GM12878 (cell line): ENCODE data around the gene CPNE4. TPM values are rescaled to one million over a fixed set of nuclear protein-coding genes. Genes with fewer than 3 reads are reported as not detected.

Experiments
- ATAC-seq: fragments of 200-7000 bp; cut with Tn5 transposase; 3 replicates; pipeline ENCODE4 v1.9.1; 2020; ENCODE audit warnings: mild to moderate bottlenecking, moderate library complexity
- BruUV-seq: library from RNA; stranded (reverse); fragments of 400-500 nt; replicated peaks from 2 replicates; lab custom pipeline; 2021; lab: Mats Ljungman, UMichigan
- CTCF ChIA-PET: fragments of 300-600 bp; sonication (Branson Sonifier 250); formaldehyde crosslinking; extraction: SDS; loops from one replicate; lab custom pipeline; 2021; ENCODE audit warnings: inconsistent platforms; lab: Yijun Ruan, JAX
- POLR2A ChIA-PET: fragments of 350-600 bp; formaldehyde crosslinking; extraction: SDS; loops from one replicate; lab custom pipeline; 2021; ENCODE audit warnings: inconsistent platforms; lab: Charles Lee
- RAD21 ChIA-PET: fragments of 300-600 bp; sonication (Branson Sonifier 250); formaldehyde crosslinking; loops from one replicate; lab custom pipeline; 2023; ENCODE audit warnings: antibody characterized with exemption; ENCODE audit not compliant: unreplicated experiment; lab: Charles Lee
- SMC1A ChIA-PET: fragments of 300-600 bp; sonication (Branson Sonifier 250); formaldehyde crosslinking; loops from one replicate; lab custom pipeline; 2023; ENCODE audit not compliant: unreplicated experiment, uncharacterized antibody; lab: Charles Lee
- DNase-seq: peaks from one replicate; pipeline ENCODE4 v3.0.0-alpha.2; 2011; ENCODE audit warnings: low read depth, low spot score
- FAIRE-seq: peaks from 3 replicates; lab custom pipeline; 2011; peaks lifted over from hg19 to GRCh38; lab: Jason Lieb, UNC
- H2AFZ ChIP-seq: 2 replicates; pipeline ENCODE4 v1.6.0; 2011; ENCODE audit warnings: low read depth, low read length, control low read depth; ENCODE audit not compliant: control insufficient read depth
- H3K27ac ChIP-seq: 2 replicates; pipeline ENCODE4 v1.5.1; 2011; ENCODE audit warnings: control low read depth; ENCODE audit not compliant: control insufficient read depth, insufficient read depth
- H3K27me3 ChIP-seq, 2 experiments: replicated peaks in 1 of 2; 2 replicates each; pipeline versions ENCODE4 v1.6.0 to v1.6.1; 2011; ENCODE audit warnings: low read length in 1 of 2; ENCODE audit not compliant: control insufficient read depth in 2 of 2, insufficient read depth in 2 of 2
- H3K36me3 ChIP-seq, 2 experiments: 2 replicates each; pipeline ENCODE4 v1.5.1; 2011; ENCODE audit warnings: low read length in 1 of 2; ENCODE audit not compliant: control insufficient read depth in 2 of 2, insufficient read depth in 2 of 2
- H3K4me1 ChIP-seq: 2 replicates; pipeline ENCODE4 v1.6.1; 2011; ENCODE audit warnings: mild to moderate bottlenecking, low read length, moderate library complexity, mixed read lengths; ENCODE audit not compliant: control insufficient read depth, insufficient read depth
- H3K4me2 ChIP-seq: 2 replicates; pipeline ENCODE4 v1.6.0; 2011; ENCODE audit warnings: control low read depth; ENCODE audit not compliant: control insufficient read depth, insufficient read depth
- H3K4me3 ChIP-seq: fragments of 200-600 bp; sonication (generic); 2 replicates; pipeline ENCODE4 v1.5.1; 2016
- H3K79me2 ChIP-seq: 2 replicates; pipeline ENCODE4 v1.6.0; 2011; ENCODE audit warnings: low read length; ENCODE audit not compliant: control insufficient read depth, insufficient read depth
- H3K9ac ChIP-seq: 2 replicates; pipeline ENCODE4 v1.8.0; 2011; ENCODE audit warnings: low read length, control low read depth, mixed read lengths; ENCODE audit not compliant: control insufficient read depth, insufficient read depth
- H3K9me3 ChIP-seq: replicated peaks from 3 replicates; pipeline ENCODE4 v1.5.1; 2011; ENCODE audit warnings: mild to moderate bottlenecking, low read length; ENCODE audit not compliant: control insufficient read depth, insufficient read depth
- H4K20me1 ChIP-seq: 2 replicates; pipeline ENCODE4 v1.6.0; 2011; ENCODE audit not compliant: control insufficient read depth, insufficient read depth
- CEBPB ChIP-seq, 2 experiments: fragments of 150-350 bp in 1 of 2; IDR thresholded peaks; 2 replicates each; pipeline ENCODE4 v1.6.1; 2012 to 2014; ENCODE audit warnings: low read depth in 2 of 2, low read length in 2 of 2, borderline replicate concordance in 1 of 2, inconsistent platforms in 1 of 2
- CREB1 ChIP-seq: IDR thresholded peaks from 2 replicates; pipeline ENCODE4 v1.6.1; 2012; ENCODE audit warnings: low read depth, mild to moderate bottlenecking, inconsistent platforms
- CUX1 ChIP-seq: IDR thresholded peaks from 2 replicates; pipeline ENCODE4 v1.6.1; 2012; ENCODE audit warnings: improper control_type of control experiment, low read depth, low read length; ENCODE audit not compliant: insufficient replicate concordance
- E2F4 ChIP-seq: IDR thresholded peaks from 2 replicates; pipeline ENCODE4 v1.6.1; 2012; ENCODE audit warnings: low read depth, low read length, improper control_type of control experiment
- EZH2 ChIP-seq: IDR thresholded peaks from 2 replicates; pipeline ENCODE4 v1.6.1; 2012; ENCODE audit warnings: low read depth, mild to moderate bottlenecking, control low read depth, inconsistent platforms, low read length, borderline replicate concordance; ENCODE audit not compliant: control insufficient read depth
- FOS ChIP-seq: IDR thresholded peaks from 3 replicates; pipeline ENCODE4 v1.6.1; 2011; ENCODE audit warnings: borderline replicate concordance; ENCODE audit not compliant: insufficient read length; ENCODE audit errors: extremely low read depth
- GABPA ChIP-seq: IDR thresholded peaks from 2 replicates; pipeline ENCODE4 v1.6.1; 2014; ENCODE audit warnings: antibody characterized with exemption, low read depth, mild to moderate bottlenecking, inconsistent platforms
- HCFC1 ChIP-seq: fragments of 150-350 bp; IDR thresholded peaks from 2 replicates; pipeline ENCODE4 v1.6.1; 2014; ENCODE audit warnings: low read length
- MXI1 ChIP-seq: fragments of 150-350 bp; IDR thresholded peaks from 2 replicates; pipeline ENCODE4 v1.6.1; 2011; ENCODE audit warnings: low read depth, mild to moderate bottlenecking, inconsistent platforms, low read length, improper control_type of control experiment
- NFIC ChIP-seq: IDR thresholded peaks from 2 replicates; pipeline ENCODE4 v1.6.1; 2012; ENCODE audit warnings: low read depth, mild to moderate bottlenecking, inconsistent platforms, low read length, moderate library complexity
- PAX5 ChIP-seq: IDR thresholded peaks from 2 replicates; pipeline ENCODE4 v1.6.1; 2011; ENCODE audit warnings: low read depth, low read length, borderline replicate concordance
- PML ChIP-seq: IDR thresholded peaks from 2 replicates; pipeline ENCODE4 v1.6.1; 2012; ENCODE audit warnings: low read length, inconsistent platforms
- PRDM15 ChIP-seq: fragments of 450-650 bp; formaldehyde crosslinking; IDR thresholded peaks from 2 replicates; pipeline ENCODE4 v1.4.0; 2020; ENCODE audit warnings: mild to moderate bottlenecking, moderate library complexity
- SIN3A ChIP-seq: IDR thresholded peaks from 2 replicates; pipeline ENCODE4 v1.6.1; 2012; ENCODE audit warnings: low read depth, low read length, improper control_type of control experiment
- SP1 ChIP-seq: IDR thresholded peaks from one replicate; pipeline ENCODE4 v1.6.1; 2011; ENCODE audit warnings: low read depth, low read length
- STAT1 ChIP-seq: fragments of 450-650 bp; conservative IDR thresholded peaks from 2 replicates; pipeline ENCODE4 v1.6.1; 2014; ENCODE audit warnings: antibody characterized with exemption, mild to moderate bottlenecking
- WGBS: methylation state at CpG from one replicate; pipeline ENCODE4 v1.1.6; 2016; ENCODE audit warnings: low lambda C conversion rate; ENCODE audit not compliant: insufficient replicate concordance, insufficient coverage; ENCODE audit errors: missing lambda C conversion rate; 5-methylcytosine and 5-hydroxymethylcytosine counted together
- in situ Hi-C: fragments of 300-500 bp; cut with MboI; formaldehyde crosslinking; loops from 9 replicates; pipeline ENCODE4 v1.14.3; 2018; ENCODE audit warnings: mixed read lengths
- intact Hi-C: fragments of 100-400 bp; cut with micrococcal nuclease; formaldehyde crosslinking; loops from one replicate; pipeline ENCODE4 v1.14.2; 2022; ENCODE audit not compliant: unreplicated experiment
- polyA plus RNA-seq, 11 experiments: library from polyadenylated mRNA; depleted of rRNA in 4 of 11; unstranded in 6 of 11; stranded (reverse) in 5 of 11; fragments of >200 nt; fragmentation: Nextera tagmentation in 4 of 11; fragmentation: Illumina TruSeq in 1 of 11; extraction: Ambion mirVana in 4 of 11; extraction: Trizol in 1 of 11; gene quantifications; 1 replicate in 1 of 11; 2 replicates in 10 of 11; pipeline versions ENCODE4 v1.2.1 to v1.2.3, GENCODE V29; 2011 to 2016; ENCODE audit warnings: inconsistent platforms in 2 of 11, missing spikeins in 2 of 11, low read depth in 1 of 11
- total RNA-seq, 4 experiments: library from RNA; depleted of rRNA in 3 of 4; stranded (reverse); fragments of >200 nt in 3 of 4; fragmentation: Illumina TruSeq in 1 of 4; extraction: Trizol in 1 of 4; gene quantifications; 2 replicates each; pipeline versions ENCODE4 v1.2.1 to v1.2.3, GENCODE V29; 2013 to 2021

Gene CPNE4
- total and polyA plus RNA-seq, 10 of the 15 experiments (the other 5 are each of a cell fraction or from before 2014, with no cell fraction given): 0.17 to 1.9 (median 0.48) TPM; not detected in 1

- no TSS peak for BruUV-seq
- WGBS: 45% methylated on average over 1 of the region's 1 CpG
- Histone ChIP-seq H3K36me3 (no peaks in the 10 kb centered on the region), H3K4me2 (no peak overlapping the region), H3K79me2 (no peaks in the 10 kb centered on the region), H3K27me3 (no peaks in the 10 kb centered on the region; a peak in 2 of 4 replicates), H3K27ac (no peak overlapping the region), H2AFZ (no peak overlapping the region), H3K4me1 (no peaks in the 10 kb centered on the region), H3K9me3 (no peaks in the 10 kb centered on the region), H3K4me3 (no peak overlapping the region), H4K20me1 (no peaks in the 10 kb centered on the region), H3K9ac (no peak overlapping the region)
- ChIA-PET CTCF (interaction anchor here (1.0 kb wide), 1 partner anchor 497 kb away, joined by 3 read pairs; no protein-coding TSS in a partner anchor), POLR2A (no interaction called here), SMC1A (interaction anchor here (1.4 kb wide), 1 partner anchor 23 kb away, joined by 6 read pairs; no protein-coding TSS in a partner anchor), RAD21 (no interaction called here)
- FAIRE-seq (no peak), ATAC-seq (no peak), DNase-seq (no peak)
- intact Hi-C loops (no loop called here), in situ Hi-C loops (no loop called here)
- TF ChIP-seq GABPA (no peak), EZH2 (no peak), MXI1 (no peak), PAX5 (no peak), PRDM15 (CRISPR knock-in tag) (no peak), PML (no peak), CEBPB (IDR thresholded peaks at IDR 0.05; ENCODE audit: borderline replicate concordance in 1 of 2, low read depth in 2 of 2, low read length in 2 of 2) (no peak), SP1 (no peak), CUX1 (no peak), STAT1 (no peak), E2F4 (no peak), HCFC1 (no peak), CREB1 (no peak), NFIC (no peak), FOS (no peak), SIN3A (no peak)
Measured at GRCh38 chr3:131530843-131531242, 504.0 kb downstream of the CPNE4 start.
